Naive thymus-derived CD8-positive, alpha-beta T cell (primary cell): ENCODE data around the gene CBY1. TPM values are rescaled to one million over a fixed set of nuclear protein-coding genes. Genes with fewer than 3 reads are reported as not detected.

Experiments used
- ATAC-seq, 2 donors: fragments of 150-1000 bp; cut with Tn5 transposase in 1 of 2; sonication (Bioruptor Pico), chemical (Tn5 transposase) in 1 of 2; 1 replicate in 1 of 2; 2 replicates in 1 of 2; pipeline ENCODE4 v1.10.0; 2021; ENCODE audit warnings: mild to moderate bottlenecking in 2 of 2, moderate library complexity in 2 of 2
- POLR2A ChIA-PET: fragments of 350-600 bp; sonication (Branson Sonifier 250); formaldehyde crosslinking; loops from one replicate; lab custom pipeline; 2021; ENCODE audit warnings: antibody characterized with exemption; lab: Charles Lee
- DNase-seq, 10 donors: peaks; one replicate each; pipeline versions ENCODE4 v3.0.0 to v3.0.0-alpha.2; 2020 to 2022
- H3K27ac Mint-ChIP-seq, 10 donors: one replicate each; pipeline ENCODE4 v1.8.0; 2020 to 2022; ENCODE audit warnings: mild to moderate bottlenecking in 10 of 10, mixed read lengths in 10 of 10, moderate library complexity in 4 of 10, inconsistent platforms in 1 of 10
- H3K27me3 Mint-ChIP-seq, 5 donors: one replicate each; pipeline ENCODE4 v1.8.0; 2021 to 2022; ENCODE audit warnings: mixed read lengths in 5 of 5
- H3K36me3 Mint-ChIP-seq, 3 donors: one replicate each; pipeline ENCODE4 v1.8.0; 2020 to 2022; ENCODE audit warnings: mixed read lengths in 3 of 3, mild to moderate bottlenecking in 2 of 3, inconsistent platforms in 1 of 3
- H3K4me1 Mint-ChIP-seq, 4 donors: one replicate each; pipeline ENCODE4 v1.8.0; 2021 to 2022; ENCODE audit warnings: mixed read lengths in 4 of 4
- H3K4me3 Mint-ChIP-seq, 10 donors: one replicate each; pipeline ENCODE4 v1.8.0; 2020 to 2022; ENCODE audit warnings: mild to moderate bottlenecking in 10 of 10, mixed read lengths in 10 of 10, moderate library complexity in 6 of 10, inconsistent platforms in 1 of 10
- H3K9me3 Mint-ChIP-seq, 9 donors: one replicate each; pipeline ENCODE4 v1.8.0; 2020 to 2022; ENCODE audit warnings: mixed read lengths in 9 of 9, mild to moderate bottlenecking in 3 of 9, inconsistent platforms in 1 of 9, moderate library complexity in 1 of 9
- polyA plus RNA-seq, 3 donors: library from polyadenylated mRNA; unstranded; fragments of 300-500 nt; fragmentation: Illumina TruSeq; gene quantifications; one replicate each; pipeline ENCODE4 v1.2.3, GENCODE V29; 2021
- total RNA-seq, 8 experiments: library from RNA in 2 of 8; stranded (reverse) in 2 of 8; gene quantifications; one replicate each; pipeline ENCODE4 v1.2.3 and lab custom pipeline; 2021 to 2026

CBY1 gene
- total and polyA plus RNA-seq, 5 experiments from 2014 or later, result 4.3 to 36.7 (median 11.6) TPM

- Mint-ChIP-seq H3K27ac (peak overlapping the region; percentile 68 to 95 (median 92)), H3K4me3 (peak overlapping the region; percentile 85 to 95 (median 90)), H3K36me3 (peaks cover 0 to 13% (median 0%) of the 10 kb centered on the region in 3 donors), H3K4me1 (peaks cover 28 to 73% (median 64%) of the 10 kb centered on the region in 4 donors), H3K27me3 (peaks cover 0 to under 1% (median 0%) of the 10 kb centered on the region in 5 donors), H3K9me3 (peaks cover 0 to under 1% (median 0%) of the 10 kb centered on the region in 9 donors)
- ATAC-seq, result peak in 1 of 2 donors; percentile 1
- POLR2A ChIA-PET, result interaction anchor here (0.5 to 3.8 kb wide), 21 partner anchors 9 to 614 kb away, joined by 3 to 60 read pairs (median 6); partner anchors contain the start of genes CBX6, CBY1, FAM227A and SUN2
- peak in 7 of 10 donors; percentile 14 to 34 (median 29) for DNase-seq
Measured at GRCh38 chr22:38706101-38706900, 49.9 kb downstream of the CBY1 start.

GRCh38 chr22:38706901-38707195 lies 50.4 kb downstream of the CBY1 start:
- peak overlapping the region; percentile 68 to 95 (median 92) for H3K27ac Mint-ChIP-seq
- no peaks in the 10 kb centered on the region for H3K9me3 Mint-ChIP-seq
- POLR2A ChIA-PET, result interaction anchor here (0.5 to 3.8 kb wide), 11 partner anchors 8 to 209 kb away, joined by 3 to 60 read pairs (median 10); partner anchors contain the start of genes CBY1, FAM227A, SUN2 and TOMM22
- peak overlapping the region; percentile 85 to 95 (median 90) for H3K4me3 Mint-ChIP-seq
- peaks cover 27 to 69% (median 62%) of the 10 kb centered on the region in 4 donors for H3K4me1 Mint-ChIP-seq
- H3K36me3 Mint-ChIP-seq, result peaks cover 0 to 17% (median 0%) of the 10 kb centered on the region in 3 donors
- ATAC-seq (no peak), DNase-seq (no peak)
- no peaks in the 10 kb centered on the region for H3K27me3 Mint-ChIP-seq

- DNase-seq, result no peak
- H3K9me3 Mint-ChIP-seq, result no peaks in the 10 kb centered on the region
- H3K36me3 Mint-ChIP-seq, result peaks cover 0 to 22% (median 0%) of the 10 kb centered on the region in 3 donors
- no peaks in the 10 kb centered on the region for H3K27me3 Mint-ChIP-seq
- peak overlapping the region in 8 of 10 donors; percentile 70 to 95 (median 92) for H3K27ac Mint-ChIP-seq
- peaks cover 31 to 71% (median 66%) of the 10 kb centered on the region in 4 donors for H3K4me1 Mint-ChIP-seq
- no peak for ATAC-seq
- POLR2A ChIA-PET, result interaction anchor here (0.6 to 3.8 kb wide), 8 partner anchors 26 to 59 kb away, joined by 3 to 60 read pairs (median 6); partner anchors contain the start of genes CBY1 and FAM227A
- peak overlapping the region; percentile 85 to 95 (median 90) for H3K4me3 Mint-ChIP-seq
Measured at GRCh38 chr22:38707346-38707745, 50.9 kb downstream of the CBY1 start.

- H3K4me1 Mint-ChIP-seq, result peaks cover 35 to 76% (median 72%) of the 10 kb centered on the region in 4 donors
- peaks cover 0 to 25% (median 0%) of the 10 kb centered on the region in 3 donors for H3K36me3 Mint-ChIP-seq
- no peaks in the 10 kb centered on the region for H3K27me3 Mint-ChIP-seq
- H3K4me3 Mint-ChIP-seq, result peak overlapping the region; percentile 4 to 95 (median 89)
- peak overlapping the region in 7 of 10 donors; percentile 7 to 88 (median 68) for H3K27ac Mint-ChIP-seq
- POLR2A ChIA-PET, result interaction anchor here (0.6 to 3.8 kb wide), 8 partner anchors 26 to 58 kb away, joined by 3 to 60 read pairs (median 6); partner anchors contain the start of gene TOMM22
- H3K9me3 Mint-ChIP-seq, result no peaks in the 10 kb centered on the region
- no peak for ATAC-seq
- DNase-seq, result no peak
Measured at GRCh38 chr22:38707984-38708383, 51.5 kb downstream of the CBY1 start.

- ATAC-seq, result no peak
- Mint-ChIP-seq H3K27ac (peak overlapping the region in 5 of 10 donors; percentile 18 to 64 (median 60)), H3K27me3 (no peaks in the 10 kb centered on the region), H3K9me3 (no peaks in the 10 kb centered on the region), H3K4me1 (peaks cover 41 to 83% (median 82%) of the 10 kb centered on the region in 4 donors), H3K36me3 (peaks cover 0 to 25% (median 0%) of the 10 kb centered on the region in 3 donors), H3K4me3 (peak overlapping the region in 8 of 10 donors; percentile 32 to 67 (median 56))
- POLR2A ChIA-PET, result interaction anchor here (0.5 to 3.1 kb wide), 6 partner anchors 10 to 43 kb away, joined by 3 to 12 read pairs (median 6); partner anchors contain the start of gene TOMM22
- no peak for DNase-seq
Measured at GRCh38 chr22:38709306-38709705, 52.9 kb downstream of the CBY1 start.

GRCh38 chr22:38710351-38710750 lies 53.9 kb downstream of the CBY1 start:
- H3K4me3 Mint-ChIP-seq, result no peak overlapping the region
- no peaks in the 10 kb centered on the region for H3K9me3 Mint-ChIP-seq
- H3K36me3 Mint-ChIP-seq, result peaks cover 0 to 26% (median 0%) of the 10 kb centered on the region in 3 donors
- DNase-seq (no peak), ATAC-seq (no peak)
- peaks cover 48 to 86% (median 82%) of the 10 kb centered on the region in 4 donors for H3K4me1 Mint-ChIP-seq
- H3K27me3 Mint-ChIP-seq, result no peaks in the 10 kb centered on the region
- POLR2A ChIA-PET, result interaction anchor here (1.2 to 3.1 kb wide), 4 partner anchors 15 to 42 kb away, joined by 6 to 12 read pairs (median 6); partner anchors contain the start of gene TOMM22
- peak overlapping the region in 2 of 10 donors; percentile 26 to 53 for H3K27ac Mint-ChIP-seq

GRCh38 chr22:38710866-38711265 lies 54.4 kb downstream of the CBY1 start:
- ATAC-seq (no peak), DNase-seq (no peak)
- POLR2A ChIA-PET, result interaction anchor here (2.4 to 3.1 kb wide), 2 partner anchors 22 to 29 kb away, joined by 7 to 12 read pairs; partner anchors contain the start of gene TOMM22
- no peak overlapping the region for H3K4me3 Mint-ChIP-seq
- peak overlapping the region in 2 of 10 donors; percentile 8 to 26 for H3K27ac Mint-ChIP-seq
- H3K9me3 Mint-ChIP-seq, result no peaks in the 10 kb centered on the region
- H3K36me3 Mint-ChIP-seq, result peaks cover 0 to 32% (median 0%) of the 10 kb centered on the region in 3 donors
- H3K4me1 Mint-ChIP-seq, result peaks cover 50 to 90% (median 81%) of the 10 kb centered on the region in 4 donors
- no peaks in the 10 kb centered on the region for H3K27me3 Mint-ChIP-seq

- peaks cover 43 to 77% (median 70%) of the 10 kb centered on the region in 4 donors for H3K4me1 Mint-ChIP-seq
- ATAC-seq, result no peak
- no peaks in the 10 kb centered on the region for H3K27me3 Mint-ChIP-seq
- POLR2A ChIA-PET, result no interaction called here
- H3K4me3 Mint-ChIP-seq, result peak overlapping the region in 1 of 10 donors; percentile 43
- peak overlapping the region in 8 of 10 donors; percentile 4 to 88 (median 69) for H3K27ac Mint-ChIP-seq
- peaks cover 0 to 49% (median 9%) of the 10 kb centered on the region in 3 donors for H3K36me3 Mint-ChIP-seq
- H3K9me3 Mint-ChIP-seq, result no peaks in the 10 kb centered on the region
- no peak for DNase-seq
Measured at GRCh38 chr22:38712486-38713207, 56.2 kb downstream of the CBY1 start.

GRCh38 chr22:38713921-38714320 lies 57.5 kb downstream of the CBY1 start:
- no peaks in the 10 kb centered on the region for H3K9me3 Mint-ChIP-seq
- H3K27ac Mint-ChIP-seq, result peak overlapping the region in 7 of 10 donors; percentile 41 to 88 (median 49)
- peaks cover 0 to 60% (median 9%) of the 10 kb centered on the region in 3 donors for H3K36me3 Mint-ChIP-seq
- ATAC-seq, result no peak
- H3K4me1 Mint-ChIP-seq, result peaks cover 36 to 64% (median 58%) of the 10 kb centered on the region in 4 donors
- H3K4me3 Mint-ChIP-seq, result no peak overlapping the region
- DNase-seq, result no peak
- no peaks in the 10 kb centered on the region for H3K27me3 Mint-ChIP-seq
- POLR2A ChIA-PET, result no interaction called here

GRCh38 chr22:38715176-38715764 lies 58.8 kb downstream of the CBY1 start:
- Mint-ChIP-seq H3K4me3 (no peak overlapping the region), H3K27me3 (no peaks in the 10 kb centered on the region), H3K36me3 (peaks cover 0 to 68% (median 9%) of the 10 kb centered on the region in 3 donors), H3K27ac (peak overlapping the region in 9 of 10 donors; percentile 30 to 86 (median 52)), H3K9me3 (no peaks in the 10 kb centered on the region), H3K4me1 (peaks cover 30 to 51% (median 47%) of the 10 kb centered on the region in 4 donors)
- POLR2A ChIA-PET, result interaction anchor here (0.7 to 2.0 kb wide), 4 partner anchors 9 to 37 kb away, joined by 4 to 10 read pairs (median 6); partner anchors contain the start of gene GTPBP1
- no peak for DNase-seq
- ATAC-seq, result no peak

GRCh38 chr22:38715852-38716251 lies 59.4 kb downstream of the CBY1 start:
- Mint-ChIP-seq H3K4me1 (peaks cover 28 to 45% (median 41%) of the 10 kb centered on the region in 4 donors), H3K27ac (peak overlapping the region in 3 of 10 donors; percentile 36 to 86 (median 52)), H3K4me3 (no peak overlapping the region)

More at GRCh38 chr22:38715852-38716251, 59.4 kb downstream of the CBY1 start:
- Mint-ChIP-seq H3K27me3 (no peaks in the 10 kb centered on the region), H3K36me3 (peaks cover 0 to 68% (median 9%) of the 10 kb centered on the region in 3 donors), H3K9me3 (no peaks in the 10 kb centered on the region)
- POLR2A ChIA-PET, result interaction anchor here (1.5 to 2.0 kb wide), 3 partner anchors 9 to 19 kb away, joined by 4 to 10 read pairs (median 5); partner anchors contain the start of gene GTPBP1
- ATAC-seq (no peak), DNase-seq (no peak)
